GM23248 (cell line): ENCODE measurements around the gene RSRC1. TPM values are rescaled to one million over a fixed set of nuclear protein-coding genes. Genes with fewer than 3 reads are reported as not detected.

Experiments
- DNase-seq: peaks from one replicate; pipeline ENCODE4 v3.0.0-alpha.2; 2015
- H2AFZ ChIP-seq: fragments of 200-600 bp; sonication (generic); 2 replicates; pipeline ENCODE4 v1.6.1; 2016; ENCODE audit warnings: antibody characterized with exemption
- H3F3A ChIP-seq: fragments of 200-600 bp; sonication (generic); 2 replicates; pipeline ENCODE4 v1.6.1; 2016; ENCODE audit warnings: mild to moderate bottlenecking, antibody characterized with exemption, mixed run types; ENCODE audit not compliant: insufficient read depth
- H3K27ac ChIP-seq: fragments of 200-600 bp; sonication (generic); 2 replicates; pipeline ENCODE4 v1.5.1; 2016; ENCODE audit warnings: mild to moderate bottlenecking
- H3K27me3 ChIP-seq: fragments of 200-600 bp; sonication (generic); replicated peaks from 2 replicates; pipeline ENCODE4 v1.6.1; 2016; ENCODE audit warnings: mild to moderate bottlenecking; ENCODE audit not compliant: insufficient read depth
- H3K36me3 ChIP-seq: fragments of 200-600 bp; sonication (generic); 2 replicates; pipeline ENCODE4 v1.6.1; 2016; ENCODE audit warnings: low read depth, mild to moderate bottlenecking
- H3K4me1 ChIP-seq: fragments of 200-600 bp; sonication (generic); 2 replicates; pipeline ENCODE4 v1.6.1; 2016; ENCODE audit warnings: mild to moderate bottlenecking; ENCODE audit not compliant: insufficient read depth
- H3K4me2 ChIP-seq: fragments of 200-600 bp; sonication (generic); one replicate; pipeline ENCODE4 v1.6.1; 2016; ENCODE audit warnings: mild to moderate bottlenecking; ENCODE audit not compliant: unreplicated experiment
- H3K4me3 ChIP-seq: fragments of 200-600 bp; sonication (generic); 2 replicates; pipeline ENCODE4 v1.5.1; 2016; ENCODE audit warnings: mild to moderate bottlenecking
- H3K79me2 ChIP-seq: fragments of 200-600 bp; sonication (generic); 2 replicates; pipeline ENCODE4 v1.6.1; 2016; ENCODE audit warnings: mild to moderate bottlenecking; ENCODE audit not compliant: insufficient read depth
- H3K9ac ChIP-seq: fragments of 200-600 bp; sonication (generic); 2 replicates; pipeline ENCODE4 v1.6.1; 2016; ENCODE audit warnings: mild to moderate bottlenecking
- H3K9me2 ChIP-seq: fragments of 200-600 bp; sonication (generic); 2 replicates; pipeline ENCODE4 v1.6.1; 2016; ENCODE audit warnings: mixed run types, mild to moderate bottlenecking, moderate library complexity; ENCODE audit not compliant: insufficient read depth
- H3K9me3 ChIP-seq: fragments of 200-600 bp; sonication (generic); one replicate; pipeline ENCODE4 v1.6.1; 2017; ENCODE audit warnings: low read depth
- H4K20me1 ChIP-seq: fragments of 200-600 bp; sonication (generic); 2 replicates; pipeline ENCODE4 v1.6.0; 2016; ENCODE audit not compliant: insufficient read depth
- EZH2 ChIP-seq: fragments of 200-600 bp; sonication (generic); IDR thresholded peaks from 2 replicates; pipeline ENCODE4 v1.6.1; 2018; ENCODE audit warnings: antibody characterized with exemption, mild to moderate bottlenecking; ENCODE audit not compliant: insufficient read depth, poor library complexity, severe bottlenecking
- EZH2phosphoT487 ChIP-seq: fragments of 200-600 bp; sonication (generic); IDR thresholded peaks from 2 replicates; pipeline ENCODE4 v1.6.1; 2018; ENCODE audit warnings: antibody characterized with exemption, moderate library complexity, mild to moderate bottlenecking, low read depth; ENCODE audit not compliant: insufficient read depth
- WGBS, 2 experiments: methylation state at CpG; one replicate each; pipeline ENCODE4 v1.1.6; 2015 to 2017; ENCODE audit warnings: low lambda C conversion rate in 2 of 2, low coverage in 1 of 2; ENCODE audit errors: missing lambda C conversion rate in 2 of 2; 5-methylcytosine and 5-hydroxymethylcytosine counted together
- in situ Hi-C: fragments of 300-500 bp; cut with MboI; formaldehyde crosslinking; loops from 2 replicates; pipeline ENCODE4 v1.15.0; 2020
- polyA plus RNA-seq: library from polyadenylated mRNA; unstranded; fragments of >200 nt; fragmentation: Nextera tagmentation; extraction: Ambion mirVana; gene quantifications from 2 replicates; pipeline ENCODE4 v1.2.1, GENCODE V29; 2016
- total RNA-seq: library from RNA; depleted of rRNA; stranded (reverse); fragments of >200 nt; shearing (Covaris generic); gene quantifications from 2 replicates; pipeline ENCODE4 v1.2.3, GENCODE V29; 2014

Gene RSRC1
- total and polyA plus RNA-seq, 2 experiments from 2014 or later: 28.5 to 34.6 TPM

DNA sequence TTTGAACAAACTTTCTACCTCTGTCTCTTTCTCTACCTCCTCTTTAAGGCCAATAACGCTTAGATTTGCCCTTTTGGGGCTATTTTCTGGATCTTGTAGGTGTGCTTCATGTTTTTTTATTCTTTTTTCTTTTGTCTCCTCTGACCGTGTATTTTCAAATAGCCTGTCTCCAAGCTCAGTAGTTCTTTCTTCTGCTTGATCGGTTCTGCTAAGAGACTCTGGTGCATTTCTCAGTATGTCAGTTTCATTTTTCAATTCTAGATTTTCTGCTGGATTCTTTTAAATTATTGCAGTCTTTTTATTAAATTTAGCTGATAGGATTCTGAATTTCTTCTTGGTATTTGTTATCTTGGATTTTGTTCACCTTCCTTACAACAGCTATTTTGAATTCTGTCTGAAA lies 148.7 kb downstream of the RSRC1 start:
- WGBS, 2 experiments: 77 to 83% methylated on average over 3 of the region's 3 CpGs
- H3K27me3 ChIP-seq: no peaks in the 10 kb centered on the region
- no peak overlapping the region for H3K9ac ChIP-seq
- no peaks in the 10 kb centered on the region for H3F3A ChIP-seq
- H3K4me3 ChIP-seq: no peak overlapping the region
- peaks cover 4% of the 10 kb centered on the region; the same call in 1 of the 2 replicates for H3K79me2 ChIP-seq
- H4K20me1 ChIP-seq: no peaks in the 10 kb centered on the region; the same call in 1 of the 2 replicates
- DNase-seq: no peak
- in situ Hi-C loops: no loop called here
- H3K9me3 ChIP-seq: no peaks in the 10 kb centered on the region
- no peak overlapping the region for H2AFZ ChIP-seq
- H3K36me3 ChIP-seq: no peaks in the 10 kb centered on the region
- TF ChIP-seq EZH2phosphoT487 (no peak), EZH2 (no peak)
- H3K4me1 ChIP-seq: no peaks in the 10 kb centered on the region
- H3K9me2 ChIP-seq: no peaks in the 10 kb centered on the region
- no peak overlapping the region for H3K27ac ChIP-seq
- no peak overlapping the region for H3K4me2 ChIP-seq

DNA sequence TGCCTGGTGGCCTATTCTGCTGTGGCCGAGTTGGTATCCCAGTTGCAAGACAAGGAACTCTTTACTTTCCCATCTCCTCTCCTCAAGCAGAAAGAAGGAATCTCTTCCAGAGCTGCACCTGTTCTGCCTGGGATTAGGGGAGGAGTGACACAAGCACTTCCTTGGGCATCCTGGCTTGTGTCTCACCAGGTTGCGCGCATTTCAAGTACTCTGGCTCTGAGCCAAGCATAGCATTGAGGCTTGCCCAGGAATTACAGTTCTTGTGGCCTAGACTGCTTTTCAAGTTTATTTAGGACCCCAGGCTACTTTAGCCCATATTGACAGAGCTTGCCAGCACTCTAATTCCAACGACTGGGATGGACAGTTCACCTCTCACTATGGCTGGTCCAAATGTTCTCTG lies 150.5 kb downstream of the RSRC1 start:
- TF ChIP-seq EZH2: no peak
- TF ChIP-seq EZH2phosphoT487: no peak
- no peaks in the 10 kb centered on the region; the same call in 1 of the 2 replicates for H4K20me1 ChIP-seq
- in situ Hi-C loops: no loop called here
- H3K4me1 ChIP-seq: no peaks in the 10 kb centered on the region
- H3K27me3 ChIP-seq: no peaks in the 10 kb centered on the region
- peaks cover 4% of the 10 kb centered on the region; the same call in 1 of the 2 replicates for H3K79me2 ChIP-seq
- no peak overlapping the region for H3K4me3 ChIP-seq
- no peak overlapping the region for H3K9ac ChIP-seq
- no peak for DNase-seq
- no peak overlapping the region for H3K4me2 ChIP-seq
- H3F3A ChIP-seq: no peaks in the 10 kb centered on the region
- 97% methylated on average over 4 of the region's 4 CpGs for WGBS, 2 experiments
- no peaks in the 10 kb centered on the region for H3K9me3 ChIP-seq
- no peaks in the 10 kb centered on the region for H3K36me3 ChIP-seq
- H2AFZ ChIP-seq: no peak overlapping the region
- no peak overlapping the region for H3K27ac ChIP-seq
- H3K9me2 ChIP-seq: no peaks in the 10 kb centered on the region

DNA sequence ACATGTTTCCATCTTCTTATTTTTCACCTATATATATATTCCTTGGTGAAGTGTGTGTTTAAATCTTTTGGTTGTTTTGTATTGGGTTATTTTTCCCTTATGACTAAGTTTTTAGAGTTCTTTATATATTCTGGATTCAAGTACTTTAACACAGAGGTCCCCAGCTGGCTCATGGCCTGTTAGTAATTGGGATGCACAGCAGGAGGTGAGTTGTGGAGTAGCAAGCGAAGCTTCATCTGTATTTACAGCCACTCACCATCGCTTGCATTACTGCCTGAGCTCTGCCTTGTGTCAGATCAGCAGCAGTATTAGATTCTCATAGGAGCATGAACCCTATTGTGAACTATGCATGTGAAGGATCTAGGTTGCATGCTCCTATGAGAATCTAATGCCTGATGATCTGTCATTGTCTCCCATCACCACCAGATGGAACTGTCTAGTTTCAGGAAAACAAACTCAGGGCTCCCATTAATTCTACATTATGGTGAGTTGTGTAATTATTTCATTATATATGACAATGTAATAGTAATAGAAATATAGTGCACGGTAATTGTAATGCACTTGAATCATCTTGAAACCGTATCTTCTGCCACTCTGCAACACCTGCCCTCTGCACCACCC lies 151.6 kb downstream of the RSRC1 start:
- Histone ChIP-seq H3K4me1 (no peaks in the 10 kb centered on the region), H2AFZ (no peak overlapping the region), H3K27me3 (no peaks in the 10 kb centered on the region), H3K79me2 (no peaks in the 10 kb centered on the region; the same call in 1 of the 2 replicates), H3K4me3 (no peak overlapping the region), H3K9me3 (no peaks in the 10 kb centered on the region), H3K9me2 (no peaks in the 10 kb centered on the region), H4K20me1 (no peaks in the 10 kb centered on the region; the same call in 1 of the 2 replicates), H3F3A (no peaks in the 10 kb centered on the region), H3K36me3 (no peaks in the 10 kb centered on the region), H3K27ac (no peak overlapping the region), H3K9ac (no peak overlapping the region), H3K4me2 (no peak overlapping the region)
- TF ChIP-seq EZH2 (no peak), EZH2phosphoT487 (no peak)
- WGBS, 2 experiments: 86 to 92% methylated on average over 4 of the region's 4 CpGs
- DNase-seq: no peak
- in situ Hi-C loops: no loop called here

DNA sequence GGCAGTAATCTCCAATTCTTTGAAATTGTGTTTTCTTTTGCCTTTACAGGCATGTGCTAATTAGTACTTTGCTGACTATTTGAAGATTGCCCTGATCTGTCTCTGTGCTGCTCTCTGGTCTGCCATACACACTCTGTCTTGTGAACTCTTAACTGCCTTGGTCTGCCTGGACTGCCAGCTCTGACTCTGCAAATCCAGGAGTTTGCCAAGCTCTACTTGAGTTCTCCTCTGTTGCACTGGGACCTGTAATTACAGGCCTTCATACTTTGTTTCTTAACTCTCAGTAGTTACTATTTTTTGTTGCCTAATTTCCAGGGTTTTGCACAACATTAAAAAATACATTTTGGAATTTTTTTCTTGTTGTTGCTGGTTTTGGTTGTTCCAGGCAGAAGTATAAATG lies 155.0 kb downstream of the RSRC1 start:
- Histone ChIP-seq H3K9ac (no peak overlapping the region), H3K79me2 (no peaks in the 10 kb centered on the region; the same call in 1 of the 2 replicates), H3K4me3 (no peak overlapping the region), H4K20me1 (no peaks in the 10 kb centered on the region), H3K36me3 (0 out of 2 replicates have a peak, but pooled peaks cover 6% of the 10 kb centered on the region), H3K9me3 (peaks cover 6% of the 10 kb centered on the region), H3K4me2 (no peak overlapping the region), H3F3A (no peaks in the 10 kb centered on the region), H3K27me3 (no peaks in the 10 kb centered on the region), H3K27ac (no peak overlapping the region), H3K9me2 (no peaks in the 10 kb centered on the region), H3K4me1 (no peaks in the 10 kb centered on the region), H2AFZ (no peak overlapping the region)
- TF ChIP-seq EZH2phosphoT487 (no peak), EZH2 (no peak)
- DNase-seq: no peak
- in situ Hi-C loops: no loop called here
